PC-9 (cell line): ENCODE measurements around the gene PARP12. TPM values are rescaled to one million over a fixed set of nuclear protein-coding genes. Genes with fewer than 3 reads are reported as not detected.

Experiments
- BruUV-seq: library from RNA; stranded (reverse); fragments of 400-500 nt; replicated peaks from 2 replicates; lab custom pipeline; 2021; lab: Mats Ljungman, UMichigan
- CTCF ChIA-PET: fragments of 300-600 bp; sonication (Branson Sonifier 250); formaldehyde crosslinking; loops from one replicate; lab custom pipeline; 2022; ENCODE audit warnings: antibody characterized with exemption; lab: Charles Lee
- POLR2A ChIA-PET: fragments of 300-600 bp; sonication (Branson Sonifier 250); formaldehyde crosslinking; loops from one replicate; lab custom pipeline; 2022; ENCODE audit warnings: antibody characterized with exemption; ENCODE audit not compliant: unreplicated experiment; lab: Charles Lee
- DNase-seq, 2 experiments: peaks; one replicate each; pipeline versions ENCODE4 v3.0.0 to v3.0.0-alpha.2; 2015 to 2022; ENCODE audit warnings: mixed read lengths in 1 of 2
- H2AFZ ChIP-seq: fragments of 200-600 bp; sonication (generic); 2 replicates; pipeline ENCODE4 v1.8.1; 2017; ENCODE audit warnings: antibody characterized with exemption
- H3F3A ChIP-seq: fragments of 200-600 bp; sonication (generic); 2 replicates; pipeline ENCODE4 v1.8.1; 2017; ENCODE audit warnings: antibody characterized with exemption, mild to moderate bottlenecking, low read depth; ENCODE audit not compliant: insufficient read depth
- H3K27ac ChIP-seq: fragments of 200-600 bp; sonication (generic); 2 replicates; pipeline ENCODE4 v1.6.1; 2016; ENCODE audit warnings: mixed run types
- H3K27me3 ChIP-seq: fragments of 200-600 bp; sonication (generic); 2 replicates; pipeline ENCODE4 v1.6.1; 2016; ENCODE audit warnings: low read depth, mixed run types; ENCODE audit not compliant: insufficient read depth
- H3K36me3 ChIP-seq: fragments of 200-600 bp; sonication (generic); 2 replicates; pipeline ENCODE4 v1.6.1; 2016; ENCODE audit warnings: low read depth, mixed run types
- H3K4me1 ChIP-seq: fragments of 200-600 bp; sonication (generic); replicated peaks from 2 replicates; pipeline ENCODE4 v1.6.1; 2016; ENCODE audit warnings: mixed run types; ENCODE audit not compliant: insufficient read depth
- H3K4me2 ChIP-seq: fragments of 200-600 bp; sonication (generic); 2 replicates; pipeline ENCODE4 v1.6.1; 2017; ENCODE audit warnings: mixed run types
- H3K4me3 ChIP-seq: fragments of 200-600 bp; sonication (generic); 2 replicates; pipeline ENCODE4 v1.6.1; 2016; ENCODE audit warnings: mixed run types
- H3K79me2 ChIP-seq: fragments of 200-600 bp; sonication (generic); 2 replicates; pipeline ENCODE4 v1.6.1; 2017; ENCODE audit warnings: low read depth, mixed run types
- H3K9me2 ChIP-seq: fragments of 200-600 bp; sonication (generic); 2 replicates; pipeline ENCODE4 v1.8.1; 2017; ENCODE audit warnings: mild to moderate bottlenecking; ENCODE audit not compliant: insufficient read depth
- H3K9me3 ChIP-seq: fragments of 200-600 bp; sonication (generic); 2 replicates; pipeline ENCODE4 v1.8.1; 2016; ENCODE audit warnings: low read depth; ENCODE audit not compliant: insufficient read depth
- H4K20me1 ChIP-seq: fragments of 200-600 bp; sonication (generic); 2 replicates; pipeline ENCODE4 v1.8.1; 2017; ENCODE audit not compliant: insufficient read depth
- EZH2 ChIP-seq: fragments of 200-600 bp; sonication (generic); IDR thresholded peaks from 2 replicates; pipeline ENCODE4 v1.8.0; 2017; ENCODE audit warnings: antibody characterized with exemption, low read depth
- intact Hi-C: fragments of 100-400 bp; cut with micrococcal nuclease; formaldehyde crosslinking; loops from one replicate; pipeline ENCODE4 v1.10.0; 2022; ENCODE audit not compliant: unreplicated experiment
- total RNA-seq: library from RNA; stranded (reverse); gene quantifications from 2 replicates; pipeline ENCODE4 v1.2.3, GENCODE V29; 2021
- TF ChIP-seq, protein P1 (sequence below): fragments of 200-600 bp; sonication (generic); conservative IDR thresholded peaks from 2 replicates; pipeline ENCODE4 v1.6.1; 2017; ENCODE audit warnings: mixed run types, antibody characterized with exemption, mild to moderate bottlenecking, moderate library complexity

PARP12 gene
- total RNA-seq, 1 experiment from 2014 or later = 32.4 TPM

DNA sequence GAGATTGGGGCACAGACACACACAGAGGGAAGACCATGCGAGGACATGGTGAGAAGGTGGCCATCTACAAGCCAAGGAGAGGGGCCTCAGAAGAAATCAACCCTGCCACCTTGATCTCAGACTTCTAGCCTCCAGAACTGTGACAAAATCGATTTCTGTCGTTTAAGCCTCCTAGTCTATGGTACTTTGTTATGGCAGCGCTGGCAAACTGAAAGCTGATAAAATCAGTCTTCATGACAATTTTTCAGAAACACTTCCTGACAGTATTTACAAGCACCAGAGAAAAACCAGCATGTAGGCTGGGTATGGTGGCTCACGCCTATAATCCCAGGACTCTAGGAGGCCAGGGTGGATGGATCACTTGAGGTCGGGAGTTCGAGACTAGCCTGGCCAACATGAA, 4.2 kb downstream of the PARP12 start:
- DNase-seq = no peak
- TF ChIP-seq, protein P1, sequence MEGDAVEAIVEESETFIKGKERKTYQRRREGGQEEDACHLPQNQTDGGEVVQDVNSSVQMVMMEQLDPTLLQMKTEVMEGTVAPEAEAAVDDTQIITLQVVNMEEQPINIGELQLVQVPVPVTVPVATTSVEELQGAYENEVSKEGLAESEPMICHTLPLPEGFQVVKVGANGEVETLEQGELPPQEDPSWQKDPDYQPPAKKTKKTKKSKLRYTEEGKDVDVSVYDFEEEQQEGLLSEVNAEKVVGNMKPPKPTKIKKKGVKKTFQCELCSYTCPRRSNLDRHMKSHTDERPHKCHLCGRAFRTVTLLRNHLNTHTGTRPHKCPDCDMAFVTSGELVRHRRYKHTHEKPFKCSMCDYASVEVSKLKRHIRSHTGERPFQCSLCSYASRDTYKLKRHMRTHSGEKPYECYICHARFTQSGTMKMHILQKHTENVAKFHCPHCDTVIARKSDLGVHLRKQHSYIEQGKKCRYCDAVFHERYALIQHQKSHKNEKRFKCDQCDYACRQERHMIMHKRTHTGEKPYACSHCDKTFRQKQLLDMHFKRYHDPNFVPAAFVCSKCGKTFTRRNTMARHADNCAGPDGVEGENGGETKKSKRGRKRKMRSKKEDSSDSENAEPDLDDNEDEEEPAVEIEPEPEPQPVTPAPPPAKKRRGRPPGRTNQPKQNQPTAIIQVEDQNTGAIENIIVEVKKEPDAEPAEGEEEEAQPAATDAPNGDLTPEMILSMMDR = no peak
- TF ChIP-seq EZH2 = no peak
- Histone ChIP-seq H3K9me3 (no peaks in the 10 kb centered on the region), H3F3A (peaks cover 8% of the 10 kb centered on the region; the same call in 1 of the 2 replicates), H3K9me2 (no peaks in the 10 kb centered on the region), H3K36me3 (no peaks in the 10 kb centered on the region), H3K4me1 (peaks cover 37% of the 10 kb centered on the region), H2AFZ (no peak overlapping the region), H3K4me3 (no peak overlapping the region), H3K79me2 (peaks cover 12% of the 10 kb centered on the region), H3K27ac (no peak overlapping the region), H4K20me1 (no peaks in the 10 kb centered on the region), H3K27me3 (no peaks in the 10 kb centered on the region), H3K4me2 (no peak overlapping the region)
- intact Hi-C loops = no loop called here
- ChIA-PET CTCF (interaction anchor here (0.5 kb wide), 2 partner anchors 258 to 411 kb away, joined by 3 to 4 read pairs; no protein-coding TSS in a partner anchor), POLR2A (interaction anchor here (0.6 kb wide), 1 partner anchor 119 kb away, joined by 10 read pairs; no protein-coding TSS in a partner anchor)
- BruUV-seq = no TSS peak

DNA sequence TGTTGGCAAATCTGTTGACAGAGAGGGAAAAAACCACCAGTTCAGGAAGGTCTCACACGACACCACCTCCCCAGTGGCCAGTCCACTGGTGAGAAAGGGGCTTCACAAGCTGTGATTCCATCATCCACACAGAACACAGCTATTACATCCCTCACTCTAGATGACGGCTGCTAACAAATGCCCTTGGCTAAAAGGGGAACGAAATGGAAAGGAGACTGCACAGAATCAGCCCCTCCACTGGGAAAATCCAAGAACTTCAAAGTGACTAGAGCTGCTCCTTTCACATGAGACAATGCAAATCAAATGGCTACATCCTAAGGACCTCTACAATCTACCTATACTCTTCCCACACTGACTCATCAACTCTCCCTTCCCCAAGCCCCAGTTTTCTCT, 5.6 kb downstream of the PARP12 start:
- H4K20me1 ChIP-seq = no peaks in the 10 kb centered on the region
- H3K4me3 ChIP-seq = no peak overlapping the region
- H2AFZ ChIP-seq = no peak overlapping the region
- H3K79me2 ChIP-seq = peaks cover 12% of the 10 kb centered on the region
- ChIA-PET POLR2A (no interaction called here), CTCF (no interaction called here)
- DNase-seq = no peak
- BruUV-seq = no TSS peak
- no peaks in the 10 kb centered on the region for H3K9me3 ChIP-seq
- no peaks in the 10 kb centered on the region for H3K9me2 ChIP-seq
- intact Hi-C loops = no loop called here
- H3K4me2 ChIP-seq = no peak overlapping the region
- peaks cover 8% of the 10 kb centered on the region; the same call in 1 of the 2 replicates for H3F3A ChIP-seq
- H3K4me1 ChIP-seq = peaks cover 36% of the 10 kb centered on the region
- H3K27ac ChIP-seq = no peak overlapping the region
- no peaks in the 10 kb centered on the region for H3K36me3 ChIP-seq
- TF ChIP-seq EZH2 = no peak
- TF ChIP-seq, protein P1 = no peak
- H3K27me3 ChIP-seq = no peaks in the 10 kb centered on the region

DNA sequence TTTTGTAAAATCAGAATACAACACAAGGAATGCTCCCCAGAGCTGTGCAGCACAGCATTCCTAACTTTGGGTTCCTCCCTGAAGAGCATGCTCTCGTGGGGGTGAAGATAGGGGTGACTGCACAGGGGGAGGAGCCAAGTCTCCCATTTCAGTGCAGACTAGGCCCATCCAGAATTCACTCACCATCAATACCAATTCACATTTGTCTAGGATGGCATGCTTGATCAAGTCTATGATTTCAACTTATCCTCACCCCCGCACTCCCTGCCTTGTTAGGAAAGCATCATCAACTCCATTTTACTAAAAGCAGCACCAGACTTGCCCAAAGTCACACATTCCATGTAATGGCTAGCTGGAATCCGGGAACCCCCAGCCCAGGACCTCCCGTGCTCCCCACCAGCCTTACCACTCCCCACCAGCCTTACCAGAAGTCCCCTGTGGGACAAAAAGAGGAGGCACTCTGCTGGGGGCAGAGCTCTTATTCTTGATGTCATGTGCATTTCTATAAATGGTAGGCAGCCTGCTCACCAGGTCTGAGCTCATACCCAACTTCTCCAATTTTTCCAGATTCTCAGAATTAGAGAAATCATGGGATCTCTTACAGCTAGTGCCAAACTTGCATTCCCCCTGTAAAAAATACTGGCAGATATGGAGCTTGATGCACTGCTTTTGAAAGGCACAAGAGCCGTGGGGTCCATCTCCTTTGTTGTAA, 6.2 kb downstream of the PARP12 start:
- TF ChIP-seq EZH2 = no peak
- TF ChIP-seq, protein P1 = no peak
- no peak overlapping the region for H3K27ac ChIP-seq
- H3K4me3 ChIP-seq = no peak overlapping the region
- no peak overlapping the region for H2AFZ ChIP-seq
- DNase-seq = no peak
- POLR2A ChIA-PET = no interaction called here
- H4K20me1 ChIP-seq = no peaks in the 10 kb centered on the region
- no peaks in the 10 kb centered on the region for H3K9me2 ChIP-seq
- CTCF ChIA-PET = no interaction called here
- H3K27me3 ChIP-seq = no peaks in the 10 kb centered on the region
- intact Hi-C loops = no loop called here
- peaks cover 8% of the 10 kb centered on the region; the same call in 1 of the 2 replicates for H3F3A ChIP-seq
- peaks cover 12% of the 10 kb centered on the region for H3K79me2 ChIP-seq
- H3K9me3 ChIP-seq = no peaks in the 10 kb centered on the region
- peaks cover 31% of the 10 kb centered on the region for H3K4me1 ChIP-seq
- no peak overlapping the region for H3K4me2 ChIP-seq
- BruUV-seq = no TSS peak
- H3K36me3 ChIP-seq = no peaks in the 10 kb centered on the region
